ENCODE measurements around the gene EBNA1BP2. TPM values are rescaled to one million over a fixed set of nuclear protein-coding genes. Genes with fewer than 3 reads are reported as not detected.
A peak's percentile ranks its signal among the peaks of the same experiment; 100 is the strongest.
"Not testable (repeated sequence)": the region's sequence is repeated elsewhere in the genome, so short reads cannot be mapped to it uniquely, and the experiment has no call there.

EBNA1BP2 gene
- total and polyA plus RNA-seq, 10 of the 15 experiments (the other 5 are each of a cell fraction or from before 2014, with no cell fraction given), result 57.5 to 275 (median 133) TPM

DNA sequence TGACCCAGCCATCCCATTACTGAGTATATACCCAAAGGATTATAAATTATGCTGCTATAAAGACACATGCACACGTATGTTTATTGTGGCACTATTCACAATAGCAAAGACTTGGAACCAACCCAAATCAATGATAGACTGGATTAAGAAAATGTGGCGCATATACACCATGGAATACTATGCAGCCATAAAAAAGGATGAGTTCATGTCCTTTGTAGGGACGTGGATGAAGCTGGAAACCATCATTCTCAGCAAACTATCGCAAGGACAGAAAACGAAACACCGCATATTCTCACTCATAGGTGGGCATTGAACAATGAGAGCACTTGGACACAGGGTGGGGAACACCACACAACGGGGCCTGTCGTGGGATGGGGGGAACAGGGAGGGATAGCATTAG is 36.2 kb upstream of the EBNA1BP2 start:
- H3K9ac ChIP-seq (ENCODE audit: control insufficient read depth, insufficient read depth, low read length); ATAC-seq; SMC1A ChIA-PET (ENCODE audit: uncharacterized antibody, unreplicated experiment); in situ Hi-C loops (cut with MboI); H3K4me2 ChIP-seq (ENCODE audit: control insufficient read depth, insufficient read depth); H3K27me3 ChIP-seq (replicated peaks in 1 of 2; ENCODE audit: control insufficient read depth in 2 of 2, insufficient read depth in 2 of 2, low read length in 1 of 2); H3K4me3 ChIP-seq; H2AFZ ChIP-seq (ENCODE audit: control insufficient read depth, low read depth, low read length); RAD21 ChIA-PET (ENCODE audit: unreplicated experiment); H3K36me3 ChIP-seq (ENCODE audit: control insufficient read depth in 2 of 2, insufficient read depth in 2 of 2, low read length in 1 of 2); POLR2A ChIA-PET; H4K20me1 ChIP-seq (ENCODE audit: control insufficient read depth, insufficient read depth); H3K79me2 ChIP-seq (ENCODE audit: control insufficient read depth, insufficient read depth, low read length); CTCF ChIA-PET; intact Hi-C loops (cut with micrococcal nuclease; ENCODE audit: unreplicated experiment); FAIRE-seq; H3K9me3 ChIP-seq (replicated peaks; ENCODE audit: control insufficient read depth, insufficient read depth, low read length); H3K27ac ChIP-seq (ENCODE audit: control insufficient read depth, insufficient read depth); DNase-seq (ENCODE audit: low read depth, low spot score): not testable (repeated sequence)
- BruUV-seq (replicated peaks), result TSS peak; percentile 37
- peaks cover 20% of the 10 kb centered on the region for H3K4me1 ChIP-seq (ENCODE audit: control insufficient read depth, insufficient read depth, low read length)
- 95% methylated on average over 8 of the region's 8 CpGs for WGBS (ENCODE audit: insufficient coverage, insufficient replicate concordance, low lambda C conversion rate, missing lambda C conversion rate)

DNA sequence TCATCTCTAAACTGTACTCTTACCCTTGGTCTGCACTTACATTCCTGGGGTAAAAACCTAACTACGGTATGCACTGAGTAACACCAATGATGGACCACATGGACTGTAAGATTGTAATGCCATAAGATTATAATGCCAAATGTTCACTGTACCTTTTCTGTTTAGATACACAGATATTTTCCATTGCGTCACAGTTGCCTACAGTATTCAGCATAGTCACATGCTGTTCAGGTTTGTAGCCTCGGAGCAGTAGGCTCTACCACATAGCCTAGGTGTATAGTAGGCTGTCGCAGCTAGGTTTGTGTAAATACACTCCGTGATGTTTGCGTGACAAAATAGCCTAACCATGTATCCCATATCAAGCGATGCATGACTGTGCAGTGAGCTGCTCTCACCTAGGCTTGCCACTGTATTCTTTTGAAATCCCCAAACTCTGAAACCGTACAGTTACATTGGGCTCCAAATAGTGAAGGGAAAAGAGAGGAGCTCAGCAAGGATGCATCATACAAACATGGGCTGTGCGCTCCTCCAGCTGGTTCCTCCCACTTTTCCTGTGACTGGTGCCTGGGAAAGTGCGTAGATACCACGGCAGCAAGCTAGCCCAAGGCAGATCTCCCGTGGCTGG is 35.3 kb upstream of the EBNA1BP2 start:
- Histone ChIP-seq H3K27ac (ENCODE audit: control insufficient read depth, insufficient read depth) (no peak overlapping the region), H3K79me2 (ENCODE audit: control insufficient read depth, insufficient read depth, low read length) (peaks cover 8% of the 10 kb centered on the region; the same call in 1 of the 2 replicates), H3K9me3 (replicated peaks; ENCODE audit: control insufficient read depth, insufficient read depth, low read length) (peaks cover 2% of the 10 kb centered on the region; the same call in 2 of the 3 replicates), H3K27me3 (replicated peaks in 1 of 2; ENCODE audit: control insufficient read depth in 2 of 2, insufficient read depth in 2 of 2, low read length in 1 of 2) (no peaks in the 10 kb centered on the region), H3K36me3 (ENCODE audit: control insufficient read depth in 2 of 2, insufficient read depth in 2 of 2, low read length in 1 of 2) (peaks cover 3 to 5% of the 10 kb centered on the region in 2 experiments; a peak in 3 of 4 replicates), H3K4me2 (ENCODE audit: control insufficient read depth, insufficient read depth) (no peak overlapping the region), H3K4me3 (no peak overlapping the region), H3K4me1 (ENCODE audit: control insufficient read depth, insufficient read depth, low read length) (peaks cover 20% of the 10 kb centered on the region), H2AFZ (ENCODE audit: control insufficient read depth, low read depth, low read length) (no peak overlapping the region; the same call in 1 of the 2 replicates), H3K9ac (ENCODE audit: control insufficient read depth, insufficient read depth, low read length) (no peak overlapping the region), H4K20me1 (ENCODE audit: control insufficient read depth, insufficient read depth) (no peaks in the 10 kb centered on the region)
- ChIA-PET CTCF (interaction anchor here (0.6 to 2.1 kb wide), 2 partner anchors 19 to 146 kb away, joined by 3 to 9 read pairs; no protein-coding TSS in a partner anchor), RAD21 (ENCODE audit: unreplicated experiment) (no interaction called here), POLR2A (no interaction called here), SMC1A (ENCODE audit: uncharacterized antibody, unreplicated experiment) (interaction anchor here (0.6 to 1.1 kb wide), 2 partner anchors 135 to 207 kb away, joined by 3 to 4 read pairs; no protein-coding TSS in a partner anchor)
- no peak for DNase-seq (ENCODE audit: low read depth, low spot score)
- no peak for FAIRE-seq
- in situ Hi-C loops (cut with MboI) (no loop called here), intact Hi-C loops (cut with micrococcal nuclease; ENCODE audit: unreplicated experiment) (no loop called here)
- WGBS (ENCODE audit: insufficient coverage, insufficient replicate concordance, low lambda C conversion rate, missing lambda C conversion rate), result 95% methylated on average over 12 of the region's 12 CpGs
- ATAC-seq, result no peak
- TF ChIP-seq BRCA1 (IDR thresholded peaks at IDR 0.05; ENCODE audit: low read depth, low read length), result no peak
- TF ChIP-seq ZZZ3 (IDR thresholded peaks at IDR 0.05; ENCODE audit: control insufficient read depth, insufficient read length, low read depth), result no peak
- TF ChIP-seq CEBPB (IDR thresholded peaks at IDR 0.05; ENCODE audit: borderline replicate concordance in 1 of 2, low read depth in 2 of 2, low read length in 2 of 2), result no peak
- TF ChIP-seq EED (IDR thresholded peaks at IDR 0.05; ENCODE audit: low read depth), result no peak
- TF ChIP-seq NR2C1 (IDR thresholded peaks at IDR 0.05), result no peak
- TF ChIP-seq, protein P1, sequence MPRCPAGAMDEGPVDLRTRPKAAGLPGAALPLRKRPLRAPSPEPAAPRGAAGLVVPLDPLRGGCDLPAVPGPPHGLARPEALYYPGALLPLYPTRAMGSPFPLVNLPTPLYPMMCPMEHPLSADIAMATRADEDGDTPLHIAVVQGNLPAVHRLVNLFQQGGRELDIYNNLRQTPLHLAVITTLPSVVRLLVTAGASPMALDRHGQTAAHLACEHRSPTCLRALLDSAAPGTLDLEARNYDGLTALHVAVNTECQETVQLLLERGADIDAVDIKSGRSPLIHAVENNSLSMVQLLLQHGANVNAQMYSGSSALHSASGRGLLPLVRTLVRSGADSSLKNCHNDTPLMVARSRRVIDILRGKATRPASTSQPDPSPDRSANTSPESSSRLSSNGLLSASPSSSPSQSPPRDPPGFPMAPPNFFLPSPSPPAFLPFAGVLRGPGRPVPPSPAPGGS (IDR thresholded peaks at IDR 0.05; ENCODE audit: borderline replicate concordance, insufficient read depth, low read depth, low read length, poor library complexity, severe bottlenecking), result no peak
- TF ChIP-seq KAT2A (conservative IDR thresholded peaks at IDR 0.05; ENCODE audit: control insufficient read depth, low read depth, low read length), result no peak
- TF ChIP-seq, protein P2, sequence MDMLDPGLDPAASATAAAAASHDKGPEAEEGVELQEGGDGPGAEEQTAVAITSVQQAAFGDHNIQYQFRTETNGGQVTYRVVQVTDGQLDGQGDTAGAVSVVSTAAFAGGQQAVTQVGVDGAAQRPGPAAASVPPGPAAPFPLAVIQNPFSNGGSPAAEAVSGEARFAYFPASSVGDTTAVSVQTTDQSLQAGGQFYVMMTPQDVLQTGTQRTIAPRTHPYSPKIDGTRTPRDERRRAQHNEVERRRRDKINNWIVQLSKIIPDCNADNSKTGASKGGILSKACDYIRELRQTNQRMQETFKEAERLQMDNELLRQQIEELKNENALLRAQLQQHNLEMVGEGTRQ (IDR thresholded peaks at IDR 0.05; ENCODE audit: borderline replicate concordance, low read depth, low read length), result no peak
- no peak for TF ChIP-seq YBX1 (IDR thresholded peaks at IDR 0.05)
- TF ChIP-seq ATF7 (IDR thresholded peaks at IDR 0.05; ENCODE audit: low read depth), result no peak
- no peak for TF ChIP-seq SIX5 (IDR thresholded peaks at IDR 0.05; ENCODE audit: low read depth, low read length, severe bottlenecking)
- no peak for TF ChIP-seq IKZF1 (conservative IDR thresholded peaks at IDR 0.05)
- no TSS peak for BruUV-seq (replicated peaks)
